HPDE6-E6E7 (cell line): ENCODE measurements around the gene ZNF83.
"Not testable (repeated sequence)": the region's sequence is repeated elsewhere in the genome, so short reads cannot be mapped to it uniquely, and the experiment has no call there.

Experiments
- DNase-seq: peaks from one replicate; pipeline ENCODE4 v3.0.0; 2011; ENCODE audit warnings: missing footprints; ENCODE audit errors: extremely low spot score

Gene ZNF83

DNA sequence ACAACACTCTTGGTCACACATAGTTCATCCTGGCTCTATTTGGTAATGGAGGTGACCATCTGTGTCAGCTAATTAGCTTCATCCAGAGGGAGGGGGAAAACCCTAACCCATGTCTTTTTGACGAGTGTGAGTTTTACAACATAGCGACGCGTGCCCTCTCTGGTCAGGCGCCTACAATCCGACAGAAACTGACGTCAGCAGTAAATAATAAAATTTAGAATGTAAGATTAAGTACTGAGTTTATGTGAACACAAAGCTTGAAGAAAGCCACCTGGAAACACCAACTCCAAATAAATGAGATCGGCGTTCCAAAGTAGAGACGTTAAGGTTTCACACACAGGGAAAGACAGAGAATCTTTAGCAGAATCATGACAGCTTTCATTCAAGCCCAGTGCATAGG, 1.8 kb upstream of the ZNF83 start:
- no peak for DNase-seq

DNA sequence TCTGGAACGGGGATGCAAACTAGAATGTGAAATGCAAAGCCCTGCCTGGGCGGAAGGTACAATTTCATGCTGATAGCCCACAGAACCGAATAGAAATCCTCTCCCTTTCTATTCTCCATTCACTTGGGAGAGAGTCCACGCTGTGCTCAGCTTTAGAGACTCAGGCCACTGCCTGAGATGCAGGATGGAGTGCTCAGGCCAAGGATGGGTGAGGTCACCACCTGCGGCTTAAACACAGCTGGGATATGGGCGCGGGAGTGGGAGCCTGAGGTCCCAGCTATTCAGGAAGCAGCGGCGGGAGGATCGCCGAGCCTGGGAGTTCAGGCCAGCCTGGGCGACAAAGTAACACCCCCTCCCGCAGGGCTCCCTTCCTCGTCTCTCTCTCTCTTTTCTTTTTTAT, 446 bp upstream of the ZNF83 start:
- no peak for DNase-seq

- no peak for DNase-seq
These were observed 2.2 kb downstream of the ZNF83 start for GRCh38 chr19:52635786-52636570.

DNA sequence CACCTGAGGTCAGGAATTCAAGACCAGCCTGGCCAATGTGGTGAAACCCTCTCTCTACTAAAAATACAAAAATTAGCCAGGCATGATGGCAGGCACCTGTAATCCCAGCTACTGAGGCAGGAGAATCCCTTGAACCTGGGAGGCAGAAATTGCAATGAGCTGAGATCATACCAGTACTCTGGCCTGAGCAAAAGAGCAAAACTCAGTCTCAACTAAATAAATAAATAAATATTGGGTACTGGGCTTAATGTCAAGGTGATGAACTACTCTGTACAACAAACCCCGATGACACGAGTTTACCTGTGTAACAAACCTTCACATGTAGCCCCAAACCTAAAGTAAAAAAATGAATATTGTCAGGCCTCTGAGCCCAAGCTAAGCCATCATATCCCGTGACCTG, 10.7 kb downstream of the ZNF83 start:
- DNase-seq = not testable (repeated sequence)

DNA sequence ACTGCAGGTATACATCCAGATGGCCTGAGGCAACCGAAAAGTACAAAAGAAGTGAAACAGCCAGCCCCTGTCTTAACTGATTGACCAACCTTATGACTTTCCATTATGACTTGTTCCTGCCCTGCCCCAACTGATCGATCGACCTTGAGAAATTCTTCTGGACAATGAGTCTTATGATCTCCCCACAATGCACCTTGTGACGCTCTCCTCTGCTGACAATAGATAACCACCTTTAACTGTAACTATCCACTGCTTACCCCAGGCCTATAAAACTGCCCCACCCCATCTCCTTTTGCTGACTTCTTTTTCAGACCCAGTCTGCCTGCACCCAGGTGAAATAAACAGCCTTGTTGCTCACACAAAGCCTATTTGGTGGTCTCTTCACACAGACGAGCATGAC, 11.2 kb downstream of the ZNF83 start:
- no peak for DNase-seq

GRCh38 chr19:52622261-52622660, 15.9 kb downstream of the ZNF83 start:
- no peak for DNase-seq

- no peak for DNase-seq
These were observed 16.8 kb downstream of the ZNF83 start for GRCh38 chr19:52621376-52621775.

DNA sequence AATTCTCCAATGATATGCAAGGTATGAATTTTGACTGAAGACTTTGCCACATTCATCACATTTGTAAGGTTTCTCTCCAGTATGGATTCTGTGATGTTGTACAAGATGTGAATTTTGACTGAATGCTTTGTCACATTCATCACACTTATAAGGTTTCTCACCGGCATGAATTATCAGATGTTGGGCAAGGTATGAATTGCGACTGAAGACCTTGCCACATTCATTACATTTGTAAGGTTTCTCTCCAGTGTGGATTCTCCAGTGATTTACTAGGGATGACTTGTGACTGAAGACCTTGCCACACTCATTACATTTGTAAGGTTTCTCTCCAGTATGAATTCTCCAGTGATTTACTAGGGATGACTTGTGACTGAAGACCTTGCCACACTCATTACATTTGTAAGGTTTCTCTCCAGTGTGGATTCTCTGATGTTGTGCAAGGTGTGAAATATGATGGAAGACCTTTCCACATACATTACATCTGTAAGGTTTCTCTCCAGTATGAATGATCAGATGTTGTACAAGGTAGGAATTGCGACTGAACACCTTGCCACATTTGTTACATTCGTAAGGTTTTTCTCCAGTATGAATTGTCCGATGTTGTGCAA, 24.8 kb downstream of the ZNF83 start:
- DNase-seq = no peak

GRCh38 chr19:52603558-52604207, 34.5 kb downstream of the ZNF83 start:
- DNase-seq = no peak

DNA sequence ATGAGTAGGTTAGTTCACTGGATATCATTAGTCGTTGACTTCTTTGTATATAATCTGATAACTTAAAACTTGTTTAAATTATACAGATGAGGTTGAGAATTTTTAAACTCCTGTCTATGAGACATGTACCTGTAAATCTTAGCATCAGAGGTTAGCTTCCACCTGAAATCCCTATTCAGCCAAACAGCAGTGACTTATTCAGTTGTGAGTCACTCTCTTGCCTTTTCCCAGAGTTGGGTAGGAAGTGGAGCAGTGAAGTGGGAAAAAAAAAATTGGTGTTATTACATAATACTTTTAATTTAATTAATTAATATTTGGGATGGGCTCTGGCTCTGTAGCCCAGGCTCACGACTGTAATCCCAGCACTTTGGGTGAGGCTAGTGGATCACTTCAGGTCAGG, 35.2 kb downstream of the ZNF83 start:
- DNase-seq = peak; percentile 28

- DNase-seq = not testable (repeated sequence)
These were observed 36.2 kb downstream of the ZNF83 start for GRCh38 chr19:52601974-52602366.

DNA sequence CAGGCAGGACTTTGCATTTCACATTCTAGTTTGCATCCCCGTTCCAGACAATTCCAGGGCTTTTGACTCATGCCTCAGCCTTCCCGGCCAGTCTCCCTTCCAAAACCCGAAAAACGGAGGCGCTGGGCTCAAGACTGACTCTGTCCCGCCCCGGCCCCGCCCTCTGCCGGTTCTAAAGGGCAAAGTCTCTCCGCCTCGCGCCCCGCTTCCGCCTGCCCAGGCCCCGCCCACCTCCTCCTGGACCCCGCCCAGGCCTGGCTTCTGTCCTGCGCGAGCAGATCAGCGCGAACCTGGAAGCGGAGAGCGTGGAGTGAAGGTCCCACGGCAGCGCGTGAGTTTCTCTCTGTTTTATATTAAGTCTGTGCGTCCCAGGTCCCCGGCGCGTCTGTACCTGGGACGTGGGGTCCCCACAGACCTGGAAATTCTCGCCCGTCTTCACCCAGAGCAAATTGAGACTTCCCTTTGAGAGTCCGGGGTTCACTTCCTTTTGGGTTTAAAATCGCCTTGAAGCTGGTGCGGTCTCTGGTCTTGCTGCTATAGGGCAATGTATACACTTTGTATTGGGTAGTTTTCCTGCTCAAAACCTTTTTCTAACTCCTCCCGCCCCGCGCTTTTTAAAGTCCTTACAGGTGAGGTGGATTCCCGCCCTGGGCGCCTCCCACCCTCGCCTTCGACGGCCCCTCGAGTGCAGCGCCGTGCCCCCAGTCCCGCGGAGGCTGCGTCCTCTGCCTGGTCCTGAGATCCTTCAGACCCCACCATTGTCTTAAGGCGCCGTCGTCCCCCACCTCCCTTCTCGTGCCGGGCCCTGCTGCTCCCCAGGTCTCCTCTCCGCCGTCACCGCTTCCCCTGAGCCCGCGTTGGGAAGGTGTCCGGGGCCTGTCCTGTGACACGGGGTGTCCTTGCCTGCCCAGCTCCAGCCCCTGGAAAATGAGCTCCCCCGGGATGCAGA, 36.9 kb downstream of the ZNF83 start:
- DNase-seq = peak; percentile 76

- peak; percentile 3 for DNase-seq
These were observed 37.5 kb downstream of the ZNF83 start for GRCh38 chr19:52600639-52601024.

GRCh38 chr19:52599241-52599640, 38.9 kb downstream of the ZNF83 start:
- DNase-seq = no peak

- not testable (repeated sequence) for DNase-seq
These were observed 44.7 kb downstream of the ZNF83 start for GRCh38 chr19:52593441-52593840.

DNA sequence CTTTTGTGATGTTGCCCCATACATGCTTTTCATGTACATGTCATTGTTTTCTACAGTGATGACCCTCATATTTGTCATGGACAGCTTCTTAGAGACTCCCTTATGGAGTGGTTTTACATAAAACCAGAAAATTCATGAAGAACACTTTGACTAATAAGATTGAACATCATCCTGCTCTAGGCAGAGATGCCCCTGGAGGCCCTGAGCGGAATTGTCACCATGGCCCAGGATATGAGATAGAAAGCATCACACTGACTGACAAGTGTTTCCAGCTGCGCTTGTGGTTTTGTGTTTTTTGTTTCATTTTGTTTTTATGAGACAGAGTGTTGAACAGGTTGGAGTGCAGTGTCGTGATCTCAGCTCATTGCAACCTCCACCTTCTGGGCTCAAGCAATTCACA, 45.9 kb downstream of the ZNF83 start:
- DNase-seq = no peak

DNA sequence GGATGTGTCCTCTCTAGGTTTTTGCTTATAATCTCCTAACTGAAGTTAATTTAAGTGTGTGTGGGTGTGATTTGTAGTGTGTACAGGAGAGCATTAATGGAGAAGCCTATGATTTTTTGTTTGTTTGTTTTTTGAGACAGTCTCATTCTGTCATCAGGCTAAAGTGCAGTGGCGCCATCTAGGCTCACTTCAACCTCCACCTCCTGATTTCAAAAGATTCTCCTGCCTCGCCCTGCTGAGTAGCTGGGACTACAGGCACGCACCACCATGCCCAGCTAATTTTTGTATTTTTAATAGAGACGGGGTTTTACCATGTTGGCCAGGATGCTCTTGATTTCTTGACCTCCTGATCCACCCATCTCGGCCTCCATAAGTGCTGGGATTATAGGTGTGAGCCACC, 47.4 kb downstream of the ZNF83 start:
- no peak for DNase-seq

GRCh38 chr19:52585604-52586003, 52.6 kb downstream of the ZNF83 start:
- DNase-seq = no peak

- no peak for DNase-seq
These were observed 53.3 kb downstream of the ZNF83 start for GRCh38 chr19:52584736-52585440.

- DNase-seq = peak; percentile 68
These were observed 67.9 kb downstream of the ZNF83 start, which contains the start of gene ZNF701 for GRCh38 chr19:52570000-52570861. ZNF701 (plus strand) TSS chr19:52570287; CDS start chr19:52574148, 3,861 bp downstream.
